ENCODE results near the gene PCDHGA3.

- TF ChIP-seq, protein P1, sequence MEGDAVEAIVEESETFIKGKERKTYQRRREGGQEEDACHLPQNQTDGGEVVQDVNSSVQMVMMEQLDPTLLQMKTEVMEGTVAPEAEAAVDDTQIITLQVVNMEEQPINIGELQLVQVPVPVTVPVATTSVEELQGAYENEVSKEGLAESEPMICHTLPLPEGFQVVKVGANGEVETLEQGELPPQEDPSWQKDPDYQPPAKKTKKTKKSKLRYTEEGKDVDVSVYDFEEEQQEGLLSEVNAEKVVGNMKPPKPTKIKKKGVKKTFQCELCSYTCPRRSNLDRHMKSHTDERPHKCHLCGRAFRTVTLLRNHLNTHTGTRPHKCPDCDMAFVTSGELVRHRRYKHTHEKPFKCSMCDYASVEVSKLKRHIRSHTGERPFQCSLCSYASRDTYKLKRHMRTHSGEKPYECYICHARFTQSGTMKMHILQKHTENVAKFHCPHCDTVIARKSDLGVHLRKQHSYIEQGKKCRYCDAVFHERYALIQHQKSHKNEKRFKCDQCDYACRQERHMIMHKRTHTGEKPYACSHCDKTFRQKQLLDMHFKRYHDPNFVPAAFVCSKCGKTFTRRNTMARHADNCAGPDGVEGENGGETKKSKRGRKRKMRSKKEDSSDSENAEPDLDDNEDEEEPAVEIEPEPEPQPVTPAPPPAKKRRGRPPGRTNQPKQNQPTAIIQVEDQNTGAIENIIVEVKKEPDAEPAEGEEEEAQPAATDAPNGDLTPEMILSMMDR (conservative IDR thresholded peaks at IDR 0.05; ENCODE audit: low read depth, low read length): peak; percentile 52
- TF ChIP-seq EZH2 (IDR thresholded peaks at IDR 0.05; ENCODE audit: borderline replicate concordance, low read depth, low read length, poor library complexity, severe bottlenecking): no peak
These were observed 13.1 kb upstream of the PCDHGA3 start, which contains the start of gene PCDHGA1 for GRCh38 chr5:141330299-141331080.

All from A673 (cell line).